Muscle layer of colon (tissue), 2 donors: Measurements from ENCODE around the gene ST3GAL4.

Source experiments
- H3K27ac ChIP-seq: one replicate; pipeline ENCODE4 v1.7.0; 2013; ENCODE audit warnings: low read depth, mild to moderate bottlenecking, low read length, moderate library complexity
- H3K27me3 ChIP-seq, 2 donors: one replicate each; pipeline ENCODE4 v1.7.0; 2013; ENCODE audit warnings: low read length in 2 of 2, mild to moderate bottlenecking in 2 of 2; ENCODE audit not compliant: insufficient read depth in 2 of 2, control insufficient read depth in 1 of 2
- H3K36me3 ChIP-seq: one replicate; pipeline ENCODE4 v1.7.0; 2013; ENCODE audit warnings: mild to moderate bottlenecking, low read length; ENCODE audit not compliant: insufficient read depth
- H3K4me1 ChIP-seq: one replicate; pipeline ENCODE4 v1.7.0; 2013; ENCODE audit warnings: mild to moderate bottlenecking, low read length; ENCODE audit not compliant: insufficient read depth
- H3K4me3 ChIP-seq, 2 donors: one replicate each; pipeline ENCODE4 v1.7.0; 2013; ENCODE audit warnings: low read length in 2 of 2, low read depth in 1 of 2, mild to moderate bottlenecking in 1 of 2, moderate library complexity in 1 of 2
- H3K9ac ChIP-seq: one replicate; pipeline ENCODE4 v1.7.0; 2013; ENCODE audit warnings: low read length
- H3K9me3 ChIP-seq: one replicate; pipeline ENCODE4 v1.7.0; 2013; ENCODE audit warnings: mild to moderate bottlenecking, low read length
- donor health status: abdominal sarcoma.
- donor health status: Adenocarcinoma of cecum.

ST3GAL4 gene

DNA sequence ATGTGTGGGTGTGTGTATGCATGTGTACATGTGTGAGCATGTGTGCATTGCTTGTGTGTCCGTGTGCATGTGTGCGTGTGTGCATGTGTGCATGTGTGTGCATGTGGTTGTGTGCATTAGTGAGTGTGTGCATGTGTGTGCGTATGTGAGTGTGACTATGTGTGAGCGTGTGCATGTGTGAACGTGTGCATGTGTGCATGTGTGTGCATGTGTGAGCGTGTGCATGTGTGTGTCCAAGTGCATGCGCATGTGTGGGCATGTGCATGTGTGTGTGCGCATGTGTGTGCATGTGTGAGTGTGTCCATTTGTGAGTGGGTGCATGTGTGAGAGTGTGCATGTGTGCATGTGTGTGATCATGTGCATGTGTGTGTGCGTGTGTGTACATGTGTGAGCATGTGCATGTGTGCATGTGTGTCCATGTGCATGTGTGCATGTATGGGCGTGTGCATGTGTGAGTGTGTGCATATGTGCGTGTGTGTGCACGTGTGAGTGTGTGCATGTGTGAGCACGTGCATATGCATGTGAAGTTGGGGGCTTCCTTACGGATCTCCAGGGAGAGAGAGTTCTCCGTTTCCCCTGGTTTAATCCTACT, 95.8 kb downstream of the ST3GAL4 start:
- H3K4me3 ChIP-seq = no peak overlapping the region
- no peaks in the 10 kb centered on the region for H3K4me1 ChIP-seq
- H3K9me3 ChIP-seq = no peaks in the 10 kb centered on the region
- H3K27me3 ChIP-seq = peaks cover 0 to 19% of the 10 kb centered on the region in 2 donors
- H3K36me3 ChIP-seq = no peaks in the 10 kb centered on the region
- no peak overlapping the region for H3K9ac ChIP-seq
- no peak overlapping the region for H3K27ac ChIP-seq

DNA sequence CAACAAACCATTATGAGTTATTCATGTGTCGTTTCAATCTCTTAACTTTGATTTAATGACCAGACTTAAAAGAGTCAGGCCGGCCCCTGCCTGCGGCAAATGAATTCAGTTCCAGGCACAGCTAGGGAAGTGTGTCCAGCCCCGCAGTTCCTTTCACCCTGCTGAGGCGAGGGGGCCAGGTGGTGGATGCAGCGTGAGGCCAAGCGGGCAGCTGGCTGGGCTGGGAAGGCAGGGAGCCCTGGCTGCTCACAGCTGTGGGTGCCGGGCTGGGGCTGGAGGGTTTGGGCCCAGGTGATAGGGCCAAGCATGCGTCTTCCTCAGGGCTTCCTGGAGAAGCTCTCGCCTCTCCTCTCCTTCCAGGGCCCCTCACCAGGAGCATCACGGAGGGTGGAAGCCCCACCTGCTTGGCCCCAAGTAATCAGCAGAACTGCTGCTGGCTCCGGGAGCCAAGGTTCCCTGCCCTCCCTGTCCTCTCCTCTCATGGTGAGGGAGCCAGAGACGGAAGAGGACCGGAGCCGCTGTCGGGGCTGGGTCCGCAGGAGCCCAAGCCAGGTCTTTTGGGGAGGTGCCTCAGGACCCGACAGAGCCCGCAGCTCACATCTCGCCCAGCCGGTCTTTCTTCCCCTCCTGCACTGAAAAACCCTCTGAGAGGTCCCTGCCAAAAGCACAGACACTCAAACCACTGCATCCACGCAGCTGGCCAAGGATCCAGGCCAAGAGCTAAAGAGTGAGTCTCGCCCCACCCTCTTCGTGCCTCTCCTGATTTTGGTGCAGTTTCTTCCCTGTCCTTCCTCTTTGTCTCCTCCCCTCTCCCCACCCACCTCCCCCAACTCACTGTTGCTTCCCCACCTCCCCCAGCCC, 97.0 kb downstream of the ST3GAL4 start:
- Histone ChIP-seq H3K9ac (no peak overlapping the region), H3K9me3 (no peaks in the 10 kb centered on the region), H3K27me3 (peaks cover 0 to 19% of the 10 kb centered on the region in 2 donors), H3K27ac (no peak overlapping the region), H3K4me3 (no peak overlapping the region), H3K4me1 (no peaks in the 10 kb centered on the region), H3K36me3 (no peaks in the 10 kb centered on the region)

DNA sequence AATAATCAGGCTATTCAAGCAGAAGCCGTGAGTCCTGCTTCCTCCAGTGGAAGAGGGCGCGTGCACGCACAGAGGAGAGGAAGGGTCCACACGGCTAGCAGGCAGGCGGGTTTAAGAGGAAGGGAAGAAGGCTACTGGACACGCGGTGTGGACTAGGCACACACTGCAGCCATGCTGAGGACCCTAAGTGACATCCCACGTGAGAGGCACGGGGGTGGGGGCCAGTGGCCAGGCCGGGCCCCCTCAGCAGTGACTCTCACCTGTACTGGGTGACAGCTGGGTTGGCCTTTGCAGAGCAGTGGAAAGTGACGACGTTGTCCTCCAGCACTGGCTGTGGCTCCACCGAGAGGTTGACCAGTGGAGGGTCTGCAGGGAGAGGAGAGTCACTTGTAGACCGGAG, 100.6 kb downstream of the ST3GAL4 start:
- Histone ChIP-seq H3K9ac (no peak overlapping the region), H3K36me3 (no peaks in the 10 kb centered on the region), H3K27me3 (peaks cover 0 to 19% of the 10 kb centered on the region in 2 donors), H3K27ac (no peak overlapping the region), H3K4me1 (no peaks in the 10 kb centered on the region), H3K9me3 (no peaks in the 10 kb centered on the region), H3K4me3 (no peak overlapping the region)

DNA sequence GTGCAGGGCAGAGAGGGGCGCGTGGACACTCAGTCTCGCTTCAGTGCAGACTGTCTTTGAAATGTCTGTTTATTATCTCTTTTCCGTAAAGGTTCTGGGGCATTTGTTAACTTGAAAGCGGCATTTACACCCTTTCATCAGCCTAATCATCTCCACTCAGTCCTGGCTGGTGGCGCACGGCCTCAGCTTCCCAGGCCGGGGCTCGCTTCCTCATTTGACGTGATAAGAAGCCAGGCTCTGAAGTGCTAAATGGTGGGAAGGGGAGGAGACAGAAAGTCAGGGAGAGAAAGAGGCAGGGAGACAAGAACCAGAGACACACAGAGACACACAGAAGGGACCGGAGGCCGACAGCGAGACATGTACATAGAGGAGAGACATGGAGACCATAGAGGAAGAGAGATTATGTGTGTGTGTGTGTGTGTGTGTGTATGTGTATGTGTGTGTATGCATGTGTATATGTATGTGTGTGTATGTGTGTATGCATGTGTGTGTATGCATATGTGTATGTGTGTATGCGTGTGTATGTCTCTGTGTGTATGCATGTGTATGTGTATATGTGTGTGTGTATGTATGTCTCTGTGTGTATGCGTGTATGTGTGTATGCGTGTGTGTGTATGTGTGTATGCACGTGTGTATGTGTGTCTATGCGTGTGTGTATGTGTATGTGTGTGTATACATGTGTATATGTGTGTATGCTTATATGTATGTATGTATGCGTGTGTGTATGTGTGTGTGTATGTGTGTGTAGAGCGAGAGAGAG, 101.5 kb downstream of the ST3GAL4 start:
- Histone ChIP-seq H3K27ac (no peak overlapping the region), H3K4me1 (no peaks in the 10 kb centered on the region), H3K36me3 (no peaks in the 10 kb centered on the region), H3K4me3 (no peak overlapping the region), H3K9ac (no peak overlapping the region), H3K27me3 (peaks cover 0 to 19% of the 10 kb centered on the region in 2 donors), H3K9me3 (no peaks in the 10 kb centered on the region)

DNA sequence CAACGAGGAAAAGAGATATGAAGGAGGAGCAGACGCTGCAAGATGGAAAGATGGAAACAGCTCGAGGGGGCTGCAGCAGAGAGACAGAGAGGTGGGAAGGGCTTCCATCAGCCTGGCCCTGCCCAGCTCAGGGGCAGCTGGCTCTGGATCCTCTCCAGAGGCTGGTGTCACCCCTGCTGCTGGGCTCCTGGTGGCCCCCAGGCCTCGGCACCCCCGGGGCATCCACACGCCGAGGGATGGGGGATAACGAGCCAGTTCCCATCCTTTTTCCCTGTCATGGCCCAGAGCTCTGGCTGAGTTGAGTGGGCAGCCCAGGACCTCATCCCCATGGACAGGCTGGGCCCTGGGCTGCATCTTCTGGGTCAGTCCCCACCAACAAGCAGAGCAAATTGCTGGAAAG, 102.3 kb downstream of the ST3GAL4 start:
- no peak overlapping the region for H3K27ac ChIP-seq
- no peaks in the 10 kb centered on the region for H3K9me3 ChIP-seq
- no peak overlapping the region for H3K4me3 ChIP-seq
- H3K36me3 ChIP-seq = no peaks in the 10 kb centered on the region
- no peaks in the 10 kb centered on the region for H3K4me1 ChIP-seq
- H3K9ac ChIP-seq = no peak overlapping the region
- H3K27me3 ChIP-seq = peaks cover 0 to 13% of the 10 kb centered on the region in 2 donors

DNA sequence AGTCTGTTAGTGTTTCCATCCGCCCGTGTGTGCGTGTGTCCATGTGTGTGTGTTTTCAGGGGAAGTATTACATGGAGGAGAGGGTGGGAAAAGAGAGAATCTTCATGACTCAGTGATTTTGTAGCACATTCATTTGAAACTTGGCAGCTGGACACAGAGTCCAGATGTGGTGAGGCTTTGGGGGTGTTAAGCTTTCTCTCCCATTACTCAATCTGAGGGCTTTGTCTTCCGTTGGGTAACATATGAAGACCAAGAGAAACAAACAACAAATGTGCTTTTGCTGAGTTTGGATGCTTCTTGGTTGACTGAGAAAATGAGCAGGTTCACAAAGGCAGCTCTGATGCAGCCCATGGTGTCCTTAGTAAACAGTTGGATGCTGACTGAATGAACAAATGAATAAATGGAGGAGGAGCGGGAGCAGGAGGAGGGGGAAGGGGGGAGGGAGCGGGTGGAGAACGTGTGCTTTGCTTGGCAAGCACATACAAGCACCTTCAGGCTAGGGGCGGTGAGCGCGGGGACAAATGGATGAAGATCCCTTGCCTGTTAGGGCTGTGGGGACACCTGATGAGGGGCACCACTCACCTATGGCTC, 104.3 kb downstream of the ST3GAL4 start:
- Histone ChIP-seq H3K27ac (no peak overlapping the region), H3K9me3 (no peaks in the 10 kb centered on the region), H3K9ac (no peak overlapping the region), H3K4me1 (no peaks in the 10 kb centered on the region), H3K36me3 (no peaks in the 10 kb centered on the region), H3K4me3 (no peak overlapping the region), H3K27me3 (peaks cover 0 to 3% of the 10 kb centered on the region in 2 donors)

DNA sequence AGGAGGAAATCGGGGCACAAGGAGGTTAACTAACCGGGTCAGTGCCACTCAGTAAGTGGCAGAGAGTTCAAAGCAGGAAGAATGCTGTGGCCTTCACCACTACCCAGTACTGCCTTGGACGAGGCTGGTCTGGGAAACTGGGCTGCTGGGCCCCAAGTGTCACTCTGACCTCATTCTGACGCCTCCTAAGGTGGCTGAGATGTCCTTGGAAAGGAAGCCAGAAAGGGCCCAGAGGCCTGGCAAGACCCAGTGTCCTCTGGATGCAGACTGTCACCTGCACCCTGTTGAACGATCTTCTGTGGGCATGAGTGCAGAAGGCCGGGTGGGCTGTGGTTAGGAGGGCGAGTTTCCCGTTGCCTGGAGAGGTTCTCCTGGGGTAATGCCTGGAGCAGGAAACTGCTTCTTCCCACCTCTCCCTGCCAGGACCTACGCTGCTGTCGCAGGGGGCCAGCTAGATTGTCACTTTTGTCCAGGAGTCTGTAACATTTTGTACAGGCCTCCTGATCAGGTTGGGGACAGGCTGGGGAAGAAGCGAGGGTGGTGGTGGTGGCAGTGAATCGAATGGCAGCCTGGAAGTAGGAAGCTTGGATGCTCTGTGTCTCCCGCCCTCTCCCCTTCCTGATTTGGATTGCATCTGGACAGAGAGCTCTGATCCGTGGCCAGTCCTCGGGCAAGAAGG, 105.1 kb downstream of the ST3GAL4 start:
- no peaks in the 10 kb centered on the region for H3K9me3 ChIP-seq
- no peak overlapping the region for H3K27ac ChIP-seq
- no peak overlapping the region for H3K9ac ChIP-seq
- H3K4me1 ChIP-seq = peaks cover 4% of the 10 kb centered on the region
- no peak overlapping the region for H3K4me3 ChIP-seq
- H3K36me3 ChIP-seq = no peaks in the 10 kb centered on the region
- no peaks in the 10 kb centered on the region for H3K27me3 ChIP-seq

DNA sequence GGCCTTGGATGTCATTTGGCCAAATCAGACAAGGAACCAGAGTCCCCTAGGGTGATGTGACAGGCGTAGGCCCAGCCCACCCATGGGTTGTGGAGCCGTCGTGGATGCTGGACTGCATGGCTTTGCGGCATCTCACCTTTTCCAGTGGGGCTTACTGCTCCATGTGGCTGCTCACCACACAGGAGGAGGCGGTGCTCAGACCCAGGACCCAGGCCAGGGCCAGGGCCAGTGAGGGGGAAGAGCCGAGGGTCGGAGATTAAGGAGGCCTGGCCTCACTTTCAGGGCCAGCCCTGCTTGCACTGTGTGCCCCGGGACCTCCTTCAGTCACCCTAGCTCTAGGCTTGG, 105.6 kb downstream of the ST3GAL4 start:
- H3K9ac ChIP-seq = no peak overlapping the region
- no peaks in the 10 kb centered on the region for H3K9me3 ChIP-seq
- no peak overlapping the region for H3K27ac ChIP-seq
- no peaks in the 10 kb centered on the region for H3K27me3 ChIP-seq
- H3K4me1 ChIP-seq = peaks cover 9% of the 10 kb centered on the region
- no peaks in the 10 kb centered on the region for H3K36me3 ChIP-seq
- H3K4me3 ChIP-seq = no peak overlapping the region

DNA sequence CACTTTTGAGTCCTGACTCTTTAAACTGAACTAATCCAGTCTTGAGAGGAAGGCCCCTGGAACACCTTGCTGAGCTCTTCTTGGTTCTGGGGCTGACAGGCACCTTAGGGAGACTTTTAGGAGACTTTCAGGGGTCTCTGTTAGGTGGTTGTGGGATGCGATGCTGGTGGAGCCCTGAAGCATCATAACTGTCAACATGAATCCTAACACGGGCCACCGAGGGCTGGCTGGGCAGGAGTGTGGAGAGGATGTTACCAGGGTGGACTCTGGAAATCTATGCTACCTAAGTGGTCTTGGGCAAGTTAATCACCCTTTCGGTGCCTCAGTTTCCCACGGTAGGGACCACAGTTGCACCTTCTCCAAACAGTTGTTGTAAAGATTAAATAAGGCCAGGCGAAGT, 106.5 kb downstream of the ST3GAL4 start:
- Histone ChIP-seq H3K4me3 (no peak overlapping the region), H3K36me3 (no peaks in the 10 kb centered on the region), H3K4me1 (peaks cover 9% of the 10 kb centered on the region), H3K9ac (no peak overlapping the region), H3K9me3 (no peaks in the 10 kb centered on the region), H3K27ac (no peak overlapping the region), H3K27me3 (no peaks in the 10 kb centered on the region)

DNA sequence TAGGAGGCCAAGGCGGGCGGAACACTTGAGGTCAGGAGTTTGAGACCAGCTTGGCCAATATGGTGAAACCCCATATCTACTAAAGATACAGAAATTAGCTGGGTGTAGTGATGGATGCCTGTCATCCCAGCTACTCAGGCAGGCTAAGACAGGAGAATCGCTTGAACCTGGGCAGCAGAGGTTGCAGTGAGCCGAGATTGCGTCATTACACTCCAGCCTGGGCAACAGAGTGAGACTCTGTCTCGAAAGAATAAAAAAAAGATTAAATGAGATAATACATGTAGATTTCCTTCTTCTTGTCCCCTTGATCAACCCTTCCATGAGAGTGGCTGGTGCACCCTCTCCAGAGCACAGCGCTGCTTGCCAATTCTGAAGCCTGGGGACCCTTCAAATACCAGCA, 106.9 kb downstream of the ST3GAL4 start:
- Histone ChIP-seq H3K9me3 (no peaks in the 10 kb centered on the region), H3K4me3 (no peak overlapping the region), H3K36me3 (no peaks in the 10 kb centered on the region), H3K4me1 (peaks cover 9% of the 10 kb centered on the region), H3K9ac (no peak overlapping the region), H3K27ac (no peak overlapping the region), H3K27me3 (no peaks in the 10 kb centered on the region)
